ENCODE results near the gene STX1B. TPM values are rescaled to one million over a fixed set of nuclear protein-coding genes. Genes with fewer than 3 reads are reported as not detected.

Gene STX1B
- total RNA-seq, 4 donors from 2014 or later: 0.92 to 2.6 (median 1.8) TPM

- no peak overlapping the region for H3K27ac ChIP-seq (replicated peaks in 1 of 4)
- intact Hi-C loops (cut with DNase I): no loop called here
- no peaks in the 10 kb centered on the region for H3K9me3 ChIP-seq
- peaks cover 84 to 100% (median 100%) of the 10 kb centered on the region in 4 donors for H3K36me3 ChIP-seq
- DNase-seq (ENCODE audit: extremely low spot score): no peak
- H3K4me3 ChIP-seq: no peak overlapping the region
- H3K27me3 ChIP-seq: no peaks in the 10 kb centered on the region
- no peaks in the 10 kb centered on the region for H3K4me1 ChIP-seq
- no peak for TF ChIP-seq POLR2A (IDR thresholded peaks at IDR 0.05; ENCODE audit: low read depth)
- TF ChIP-seq, protein P1, sequence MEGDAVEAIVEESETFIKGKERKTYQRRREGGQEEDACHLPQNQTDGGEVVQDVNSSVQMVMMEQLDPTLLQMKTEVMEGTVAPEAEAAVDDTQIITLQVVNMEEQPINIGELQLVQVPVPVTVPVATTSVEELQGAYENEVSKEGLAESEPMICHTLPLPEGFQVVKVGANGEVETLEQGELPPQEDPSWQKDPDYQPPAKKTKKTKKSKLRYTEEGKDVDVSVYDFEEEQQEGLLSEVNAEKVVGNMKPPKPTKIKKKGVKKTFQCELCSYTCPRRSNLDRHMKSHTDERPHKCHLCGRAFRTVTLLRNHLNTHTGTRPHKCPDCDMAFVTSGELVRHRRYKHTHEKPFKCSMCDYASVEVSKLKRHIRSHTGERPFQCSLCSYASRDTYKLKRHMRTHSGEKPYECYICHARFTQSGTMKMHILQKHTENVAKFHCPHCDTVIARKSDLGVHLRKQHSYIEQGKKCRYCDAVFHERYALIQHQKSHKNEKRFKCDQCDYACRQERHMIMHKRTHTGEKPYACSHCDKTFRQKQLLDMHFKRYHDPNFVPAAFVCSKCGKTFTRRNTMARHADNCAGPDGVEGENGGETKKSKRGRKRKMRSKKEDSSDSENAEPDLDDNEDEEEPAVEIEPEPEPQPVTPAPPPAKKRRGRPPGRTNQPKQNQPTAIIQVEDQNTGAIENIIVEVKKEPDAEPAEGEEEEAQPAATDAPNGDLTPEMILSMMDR (IDR thresholded peaks at IDR 0.05): no peak
- no peak for TF ChIP-seq POLR2AphosphoS5 (IDR thresholded peaks at IDR 0.05)
- TF ChIP-seq EP300 (IDR thresholded peaks at IDR 0.05): no peak
- 78% methylated on average over 7 of the region's 7 CpGs for WGBS
These were observed 37.6 kb downstream of the STX1B start for GRCh38 chr16:30972872-30973271.

DNA sequence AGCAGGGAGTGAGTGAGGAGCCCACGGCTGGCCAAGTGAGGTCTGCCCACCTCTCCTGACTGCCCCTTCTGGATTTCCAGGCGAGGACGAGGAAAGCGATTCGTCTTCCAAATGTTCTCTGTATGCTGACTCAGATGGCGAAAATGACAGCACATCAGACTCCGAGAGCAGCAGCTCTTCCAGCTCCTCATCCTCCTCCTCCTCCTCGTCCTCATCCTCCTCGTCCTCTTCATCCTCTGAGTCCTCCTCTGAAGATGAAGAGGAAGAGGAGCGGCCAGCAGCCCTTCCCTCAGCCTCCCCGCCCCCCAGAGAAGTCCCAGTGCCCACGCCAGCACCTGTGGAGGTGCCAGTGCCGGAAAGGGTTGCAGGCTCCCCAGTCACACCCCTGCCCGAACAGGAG is 39.1 kb downstream of the STX1B start:
- Histone ChIP-seq H3K4me3 (no peak overlapping the region), H3K4me1 (peaks cover 0 to 3% (median 0%) of the 10 kb centered on the region in 4 donors)
- 94% methylated on average over 13 of the region's 14 CpGs for WGBS

GRCh38 chr16:30969246-30969842 is 41.1 kb downstream of the STX1B start:
- no peak overlapping the region for H3K27ac ChIP-seq (replicated peaks in 1 of 4)
- H3K4me3 ChIP-seq: no peak overlapping the region
- intact Hi-C loops (cut with DNase I): loop anchor here (10.0 kb wide), 1 partner anchor 735 kb away; no protein-coding TSS in a partner anchor
- 96% methylated on average over 19 of the region's 19 CpGs for WGBS
- H3K4me1 ChIP-seq: peaks cover 0 to 5% (median 0%) of the 10 kb centered on the region in 4 donors
- peaks cover 85 to 100% (median 100%) of the 10 kb centered on the region in 4 donors for H3K36me3 ChIP-seq
- no peak for TF ChIP-seq POLR2A (IDR thresholded peaks at IDR 0.05; ENCODE audit: low read depth)
- no peak for TF ChIP-seq EP300 (IDR thresholded peaks at IDR 0.05)
- TF ChIP-seq, protein P1 (IDR thresholded peaks at IDR 0.05): no peak
- no peak for TF ChIP-seq POLR2AphosphoS5 (IDR thresholded peaks at IDR 0.05)
- no peaks in the 10 kb centered on the region for H3K9me3 ChIP-seq
- H3K27me3 ChIP-seq: no peaks in the 10 kb centered on the region
- no peak for DNase-seq (ENCODE audit: extremely low spot score)

More for the DNA sequence above, 39.1 kb downstream of the STX1B start:
- DNase-seq (ENCODE audit: extremely low spot score): no peak
- Histone ChIP-seq H3K36me3 (peaks cover 83 to 100% (median 100%) of the 10 kb centered on the region in 4 donors), H3K9me3 (no peaks in the 10 kb centered on the region), H3K27ac (replicated peaks in 1 of 4) (no peak overlapping the region), H3K27me3 (no peaks in the 10 kb centered on the region)
- no peak for TF ChIP-seq POLR2AphosphoS5 (IDR thresholded peaks at IDR 0.05)
- TF ChIP-seq, protein P1 (IDR thresholded peaks at IDR 0.05): no peak
- no peak for TF ChIP-seq EP300 (IDR thresholded peaks at IDR 0.05)
- TF ChIP-seq POLR2A (IDR thresholded peaks at IDR 0.05; ENCODE audit: low read depth): no peak
- intact Hi-C loops (cut with DNase I): no loop called here

DNA sequence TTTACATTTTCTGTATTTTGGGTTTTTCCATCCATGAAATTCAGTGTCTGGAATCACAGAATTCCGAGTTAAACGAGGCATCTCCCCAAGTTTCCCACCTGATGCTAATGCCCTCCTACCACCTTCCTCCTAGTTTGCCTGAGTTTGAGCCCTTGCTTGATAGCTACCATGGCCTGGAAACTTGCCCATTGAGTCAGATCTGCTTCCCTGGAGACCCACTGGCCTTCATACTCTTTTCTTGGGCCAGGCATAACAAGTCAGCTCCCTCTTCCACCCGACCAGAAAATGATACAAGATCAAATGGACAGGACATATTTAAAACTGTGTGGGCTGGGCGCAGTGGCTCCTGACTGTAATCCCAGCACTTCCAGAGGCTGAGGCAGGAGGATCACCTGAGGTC is 42.6 kb downstream of the STX1B start:
- Histone ChIP-seq H3K36me3 (peaks cover 86 to 100% (median 100%) of the 10 kb centered on the region in 4 donors), H3K9me3 (no peaks in the 10 kb centered on the region), H3K4me1 (peaks cover 0 to 5% (median 0%) of the 10 kb centered on the region in 4 donors), H3K27me3 (no peaks in the 10 kb centered on the region), H3K27ac (replicated peaks in 1 of 4) (no peak overlapping the region), H3K4me3 (no peak overlapping the region)
- DNase-seq (ENCODE audit: extremely low spot score): no peak
- 89% methylated on average over 4 of the region's 4 CpGs for WGBS
- intact Hi-C loops (cut with DNase I): loop anchor here (10.0 kb wide), 1 partner anchor 737 kb away; no protein-coding TSS in a partner anchor
- no peak for TF ChIP-seq EP300 (IDR thresholded peaks at IDR 0.05)
- TF ChIP-seq POLR2A (IDR thresholded peaks at IDR 0.05; ENCODE audit: low read depth): no peak
- TF ChIP-seq POLR2AphosphoS5 (IDR thresholded peaks at IDR 0.05): no peak
- TF ChIP-seq, protein P1 (IDR thresholded peaks at IDR 0.05): no peak

Data from esophagus muscularis mucosa (tissue), 4 donors.